K562 (cell line): ENCODE measurements around the gene F11R. TPM values are rescaled to one million over a fixed set of nuclear protein-coding genes. Genes with fewer than 3 reads are reported as not detected.

Experiments
- BRD4 ChIP-seq: fragments of 200-600 bp; sonication (generic); IDR thresholded peaks from 2 replicates; pipeline ENCODE4 v1.6.1; 2017; ENCODE audit warnings: inconsistent platforms
- FOSL1 ChIP-seq: fragments of 200-800 bp; sonication (Bioruptor generic); conservative IDR thresholded peaks from 2 replicates; pipeline ENCODE4 v1.6.1; 2016; ENCODE audit warnings: missing genetic modification characterization, missing compliant biosample characterization
- GATAD2A ChIP-seq: fragments of 450-650 bp; IDR thresholded peaks from 2 replicates; pipeline ENCODE4 v1.6.1; 2017
- HDAC3 ChIP-seq: fragments of 450-650 bp; IDR thresholded peaks from 2 replicates; pipeline ENCODE4 v1.6.1; 2018; ENCODE audit warnings: borderline replicate concordance, mild to moderate bottlenecking, moderate library complexity; ENCODE audit not compliant: partially characterized antibody
- MEIS2 ChIP-seq: fragments of 450-650 bp; IDR thresholded peaks from 2 replicates; pipeline ENCODE4 v1.6.1; 2014; ENCODE audit warnings: mild to moderate bottlenecking; ENCODE audit not compliant: partially characterized antibody
- MIER1 ChIP-seq: fragments of 450-650 bp; IDR thresholded peaks from 2 replicates; pipeline ENCODE4 v1.6.1; 2016; ENCODE audit warnings: antibody characterized with exemption, mild to moderate bottlenecking, low read depth
- MTA1 ChIP-seq: fragments of 450-650 bp; IDR thresholded peaks from 2 replicates; pipeline ENCODE4 v1.6.1; 2017; ENCODE audit warnings: borderline replicate concordance
- RCOR1 ChIP-seq, 2 experiments: IDR thresholded peaks; 2 replicates each; pipeline ENCODE4 v1.6.1; 2012; ENCODE audit warnings: low read depth in 2 of 2, low read length in 2 of 2, borderline replicate concordance in 1 of 2, improper control_type of control experiment in 1 of 2
- SUPT5H ChIP-seq: fragments of 450-650 bp; IDR thresholded peaks from 2 replicates; pipeline ENCODE4 v1.6.1; 2016
- TCF7L2 ChIP-seq: fragments of 150-350 bp; IDR thresholded peaks from 2 replicates; pipeline ENCODE4 v1.6.1; 2016; ENCODE audit warnings: low read depth, mild to moderate bottlenecking, low read length, moderate library complexity
- TFAM ChIP-seq: fragments of 250-450 bp; sonication (Bioruptor Pico); conservative IDR thresholded peaks from 2 replicates; pipeline ENCODE4 v1.5.0; 2021; ENCODE audit warnings: mild to moderate bottlenecking, moderate library complexity
- THRAP3 ChIP-seq: fragments of 450-650 bp; IDR thresholded peaks from 2 replicates; pipeline ENCODE4 v1.6.1; 2016; ENCODE audit warnings: mild to moderate bottlenecking, inconsistent platforms, borderline replicate concordance
- ZFX ChIP-seq: sonication (generic); formaldehyde crosslinking; IDR thresholded peaks from 2 replicates; pipeline ENCODE4 v1.8.0; 2022; ENCODE audit warnings: mild to moderate bottlenecking, missing genetic modification reagents, moderate library complexity
- ZNF354B ChIP-seq: fragments of 250-450 bp; sonication (Bioruptor Pico); IDR thresholded peaks from 2 replicates; pipeline ENCODE4 v1.4.0; 2020
- ZNF785 ChIP-seq: fragments of 250-450 bp; sonication (Bioruptor Pico); IDR thresholded peaks from 2 replicates; pipeline ENCODE4 v1.4.0; 2020; ENCODE audit warnings: mild to moderate bottlenecking
- ZNF79 ChIP-seq: fragments of 250-450 bp; sonication (Bioruptor Pico); IDR thresholded peaks from 2 replicates; pipeline ENCODE4 v1.4.0; 2020; ENCODE audit warnings: low read depth, mild to moderate bottlenecking, moderate library complexity
- polyA plus RNA-seq, 8 experiments: library from polyadenylated mRNA; depleted of rRNA in 4 of 8; stranded (reverse) in 5 of 8; unstranded in 3 of 8; fragments of >200 nt; fragmentation: Nextera tagmentation in 2 of 8; fragmentation: Illumina TruSeq in 1 of 8; extraction: Ambion mirVana in 2 of 8; extraction: Trizol in 1 of 8; gene quantifications; 2 replicates each; pipeline versions ENCODE4 v1.2.1 to v1.2.3, GENCODE V29; 2011 to 2014; ENCODE audit warnings: inconsistent platforms in 1 of 8, missing spikeins in 1 of 8
- total RNA-seq, 7 experiments: library from RNA; depleted of rRNA in 6 of 7; stranded (reverse); fragments of >200 nt in 6 of 7; fragmentation: Illumina TruSeq in 2 of 7; extraction: Trizol in 2 of 7; gene quantifications; 2 replicates each; pipeline versions ENCODE4 v1.2.1 to v1.2.3, GENCODE V29; 2011 to 2021; ENCODE audit warnings: low replicate concordance in 1 of 7
- TF ChIP-seq, protein P1 (sequence below): fragments of 450-650 bp; formaldehyde crosslinking; IDR thresholded peaks from 2 replicates; pipeline ENCODE4 v1.4.0; 2022; ENCODE audit warnings: missing genetic modification characterization
- TF ChIP-seq, protein P2 (sequence below): sonication (generic); formaldehyde crosslinking; IDR thresholded peaks from 2 replicates; pipeline ENCODE4 v1.8.0; 2022; ENCODE audit warnings: mild to moderate bottlenecking, missing genetic modification reagents, borderline replicate concordance
- TF ChIP-seq, protein P3 (sequence below): fragments of 250-450 bp; sonication (Bioruptor Pico); IDR thresholded peaks from 2 replicates; pipeline ENCODE4 v1.8.0; 2021; ENCODE audit warnings: moderate library complexity, mild to moderate bottlenecking, inconsistent platforms
- TF ChIP-seq, protein P4 (sequence below): fragments of 200-800 bp; sonication (Bioruptor generic); IDR thresholded peaks from 2 replicates; pipeline ENCODE4 v1.6.1; 2017; ENCODE audit warnings: missing genetic modification characterization, missing compliant biosample characterization
- TF ChIP-seq, protein P5 (sequence below): fragments of 450-650 bp; IDR thresholded peaks from 2 replicates; pipeline ENCODE4 v1.6.1; 2018; ENCODE audit warnings: mild to moderate bottlenecking, low read depth; ENCODE audit not compliant: partially characterized antibody

Gene F11R
- total and polyA plus RNA-seq, 9 of the 15 experiments (the other 6 are each of a cell fraction or from before 2014, with no cell fraction given) = 27.4 to 187 (median 52.5) TPM

DNA sequence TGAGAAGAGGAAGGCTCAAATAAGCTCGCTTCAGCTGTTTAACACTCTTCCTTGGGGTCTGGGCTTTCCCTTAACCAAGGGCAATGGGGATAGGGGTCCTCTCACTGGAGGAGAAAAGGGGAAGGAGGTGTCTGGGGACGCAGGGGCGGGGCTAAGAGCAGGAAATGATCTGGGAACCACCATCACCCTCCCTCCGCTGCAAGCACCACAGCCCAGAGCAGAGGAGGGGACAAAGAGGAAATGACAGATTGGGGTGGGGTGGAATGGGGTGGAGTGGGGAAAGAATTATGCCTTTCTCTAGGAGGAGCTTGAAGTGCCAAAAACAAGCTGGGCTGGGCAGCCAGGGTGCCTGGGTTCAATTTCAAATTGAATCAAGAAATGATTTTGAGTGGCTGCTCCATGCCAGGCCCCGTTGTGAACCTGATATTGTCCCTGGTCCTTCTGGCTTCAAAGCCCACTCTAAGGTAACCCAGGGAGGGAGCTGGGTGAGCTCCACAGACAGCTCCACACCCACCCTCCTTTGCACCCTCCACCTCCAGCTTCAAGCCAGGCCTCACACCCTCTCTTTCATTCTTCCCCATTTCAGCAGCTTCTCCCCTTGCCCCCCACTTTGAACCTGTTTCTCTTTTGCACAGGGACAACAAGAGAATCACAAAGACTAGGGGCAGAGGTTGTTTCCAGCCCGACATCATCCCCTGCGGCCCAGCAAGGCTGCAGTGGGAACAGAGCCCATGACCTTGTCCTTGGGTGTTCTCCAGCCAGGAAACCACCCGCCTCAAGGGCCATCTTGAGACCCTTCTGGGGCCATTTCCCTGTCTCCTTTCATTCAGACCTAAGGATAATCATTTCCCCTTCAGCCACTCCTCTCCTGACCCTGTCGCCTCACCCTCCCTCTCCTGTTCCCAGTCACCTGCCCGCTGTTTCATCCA lies 47.6 kb upstream of the F11R start (continued):
- TF ChIP-seq, protein P1, sequence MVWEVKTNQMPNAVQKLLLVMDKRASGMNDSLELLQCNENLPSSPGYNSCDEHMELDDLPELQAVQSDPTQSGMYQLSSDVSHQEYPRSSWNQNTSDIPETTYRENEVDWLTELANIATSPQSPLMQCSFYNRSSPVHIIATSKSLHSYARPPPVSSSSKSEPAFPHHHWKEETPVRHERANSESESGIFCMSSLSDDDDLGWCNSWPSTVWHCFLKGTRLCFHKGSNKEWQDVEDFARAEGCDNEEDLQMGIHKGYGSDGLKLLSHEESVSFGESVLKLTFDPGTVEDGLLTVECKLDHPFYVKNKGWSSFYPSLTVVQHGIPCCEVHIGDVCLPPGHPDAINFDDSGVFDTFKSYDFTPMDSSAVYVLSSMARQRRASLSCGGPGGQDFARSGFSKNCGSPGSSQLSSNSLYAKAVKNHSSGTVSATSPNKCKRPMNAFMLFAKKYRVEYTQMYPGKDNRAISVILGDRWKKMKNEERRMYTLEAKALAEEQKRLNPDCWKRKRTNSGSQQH (CRISPR knock-in tag) = no peak
- TF ChIP-seq FOSL1 (tag) (no peak), MTA1 (no peak), BRD4 (no peak), ZNF79 (CRISPR knock-in tag) (no peak), MIER1 (no peak), HDAC3 (no peak), GATAD2A (no peak), ZNF785 (no peak), SUPT5H (no peak), THRAP3 (no peak), MEIS2 (peak; percentile 70), RCOR1 (IDR thresholded peaks at IDR 0.05; ENCODE audit: borderline replicate concordance in 1 of 2, low read depth in 2 of 2, low read length in 2 of 2) (no peak), ZFX (no peak), ZNF354B (CRISPR knock-in tag) (no peak), TCF7L2 (no peak), TFAM (CRISPR knock-in tag) (no peak)
- TF ChIP-seq, protein P2, sequence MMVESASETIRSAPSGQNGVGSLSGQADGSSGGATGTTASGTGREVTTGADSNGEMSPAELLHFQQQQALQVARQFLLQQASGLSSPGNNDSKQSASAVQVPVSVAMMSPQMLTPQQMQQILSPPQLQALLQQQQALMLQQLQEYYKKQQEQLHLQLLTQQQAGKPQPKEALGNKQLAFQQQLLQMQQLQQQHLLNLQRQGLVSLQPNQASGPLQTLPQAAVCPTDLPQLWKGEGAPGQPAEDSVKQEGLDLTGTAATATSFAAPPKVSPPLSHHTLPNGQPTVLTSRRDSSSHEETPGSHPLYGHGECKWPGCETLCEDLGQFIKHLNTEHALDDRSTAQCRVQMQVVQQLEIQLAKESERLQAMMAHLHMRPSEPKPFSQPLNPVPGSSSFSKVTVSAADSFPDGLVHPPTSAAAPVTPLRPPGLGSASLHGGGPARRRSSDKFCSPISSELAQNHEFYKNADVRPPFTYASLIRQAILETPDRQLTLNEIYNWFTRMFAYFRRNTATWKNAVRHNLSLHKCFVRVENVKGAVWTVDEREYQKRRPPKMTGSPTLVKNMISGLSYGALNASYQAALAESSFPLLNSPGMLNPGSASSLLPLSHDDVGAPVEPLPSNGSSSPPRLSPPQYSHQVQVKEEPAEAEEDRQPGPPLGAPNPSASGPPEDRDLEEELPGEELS (CRISPR knock-in tag) = no peak
- TF ChIP-seq, protein P3, sequence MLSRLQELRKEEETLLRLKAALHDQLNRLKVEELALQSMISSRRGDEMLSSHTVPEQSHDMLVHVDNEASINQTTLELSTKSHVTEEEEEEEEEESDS (CRISPR knock-in tag) = no peak
- TF ChIP-seq, protein P4, sequence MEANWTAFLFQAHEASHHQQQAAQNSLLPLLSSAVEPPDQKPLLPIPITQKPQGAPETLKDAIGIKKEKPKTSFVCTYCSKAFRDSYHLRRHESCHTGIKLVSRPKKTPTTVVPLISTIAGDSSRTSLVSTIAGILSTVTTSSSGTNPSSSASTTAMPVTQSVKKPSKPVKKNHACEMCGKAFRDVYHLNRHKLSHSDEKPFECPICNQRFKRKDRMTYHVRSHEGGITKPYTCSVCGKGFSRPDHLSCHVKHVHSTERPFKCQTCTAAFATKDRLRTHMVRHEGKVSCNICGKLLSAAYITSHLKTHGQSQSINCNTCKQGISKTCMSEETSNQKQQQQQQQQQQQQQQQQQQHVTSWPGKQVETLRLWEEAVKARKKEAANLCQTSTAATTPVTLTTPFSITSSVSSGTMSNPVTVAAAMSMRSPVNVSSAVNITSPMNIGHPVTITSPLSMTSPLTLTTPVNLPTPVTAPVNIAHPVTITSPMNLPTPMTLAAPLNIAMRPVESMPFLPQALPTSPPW = peak; percentile 75; the same call in 1 of the 2 replicates
- TF ChIP-seq, protein P5, sequence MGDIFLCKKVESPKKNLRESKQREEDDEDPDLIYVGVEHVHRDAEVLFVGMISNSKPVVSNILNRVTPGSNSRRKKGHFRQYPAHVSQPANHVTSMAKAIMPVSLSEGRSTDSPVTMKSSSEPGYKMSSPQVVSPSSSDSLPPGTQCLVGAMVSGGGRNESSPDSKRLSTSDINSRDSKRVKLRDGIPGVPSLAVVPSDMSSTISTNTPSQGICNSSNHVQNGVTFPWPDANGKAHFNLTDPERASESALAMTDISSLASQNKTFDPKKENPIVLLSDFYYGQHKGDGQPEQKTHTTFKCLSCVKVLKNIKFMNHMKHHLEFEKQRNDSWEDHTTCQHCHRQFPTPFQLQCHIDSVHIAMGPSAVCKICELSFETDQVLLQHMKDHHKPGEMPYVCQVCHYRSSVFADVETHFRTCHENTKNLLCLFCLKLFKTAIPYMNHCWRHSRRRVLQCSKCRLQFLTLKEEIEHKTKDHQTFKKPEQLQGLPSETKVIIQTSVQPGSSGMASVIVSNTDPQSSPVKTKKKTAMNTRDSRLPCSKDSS = no peak
